DND-41 (cell line): ENCODE results near the gene SELENOK.

ENCODE experiments used
- CTCF ChIP-seq: IDR thresholded peaks from 2 replicates; pipeline ENCODE4 v1.5.1; 2012; ENCODE audit warnings: borderline replicate concordance, low read length, moderate library complexity, mild to moderate bottlenecking; ENCODE audit not compliant: poor library complexity, severe bottlenecking; ENCODE audit errors: extremely low read depth
- EZH2 ChIP-seq: IDR thresholded peaks from 3 replicates; pipeline ENCODE4 v1.6.1; 2012; ENCODE audit warnings: borderline replicate concordance, low read depth, mild to moderate bottlenecking, moderate library complexity, low read length, inconsistent platforms; ENCODE audit not compliant: severe bottlenecking

GRCh38 chr3:53835257-53835656, 56.4 kb downstream of the SELENOK start:
- TF ChIP-seq CTCF: no peak
- no peak for TF ChIP-seq EZH2
